Measurements from ENCODE around the gene ASGR2. TPM values are rescaled to one million over a fixed set of nuclear protein-coding genes. Genes with fewer than 3 reads are reported as not detected.

The ASGR2 gene
- total RNA-seq, 4 donors from 2014 or later = 3.4 to 11.8 (median 6.8) TPM

Other genes starting within 250 kb of the ASGR2 start
- gene ALOX12, start 118.8 kb downstream of the ASGR2 start, total RNA-seq = 10 to 100 TPM in 3 of 4 donors, 1 to 10 TPM in 1; 9.8 to 34.4 (median 22.8) TPM
- gene RNASEK, start 102.2 kb downstream of the ASGR2 start, total RNA-seq = 100 to 1,000 TPM in 3 of 4 donors, 10 to 100 TPM in 1; 82.2 to 235 (median 219) TPM
- gene BCL6B, start 91.8 kb downstream of the ASGR2 start, total RNA-seq = 1 to 10 TPM; 1.6 to 3.1 (median 1.8) TPM
- gene SLC16A13, start 78.8 kb downstream of the ASGR2 start, total RNA-seq = 1 to 10 TPM; 1.5 to 4.9 (median 3.7) TPM
- 10 to 100 TPM in 1 of 4 donors, 1 to 10 TPM in 2, under 1 TPM in 1; 0.26 to 10.8 (median 5.5) TPM for gene SLC16A11, start 70.7 kb downstream of the ASGR2 start, total RNA-seq
- gene CLEC10A, start 34.6 kb downstream of the ASGR2 start, total RNA-seq = 1 to 10 TPM; 1.6 to 3.3 (median 1.7) TPM
- 1 to 10 TPM; 1.3 to 2.3 (median 2.0) TPM for gene ASGR1, start 64.5 kb upstream of the ASGR2 start, total RNA-seq
- gene DLG4, start 105.0 kb upstream of the ASGR2 start, total RNA-seq = 10 to 100 TPM in 1 of 4 donors, 1 to 10 TPM in 3; 2.9 to 12.7 (median 3.2) TPM
- gene ACADVL, start 105.1 kb upstream of the ASGR2 start, total RNA-seq = 1,000 to 10,000 TPM in 1 of 4 donors, 100 to 1,000 TPM in 3; 565 to 1,687 (median 703) TPM
- 10 to 100 TPM; 53.2 to 78.1 (median 55.5) TPM for gene DVL2, start 119.7 kb upstream of the ASGR2 start, total RNA-seq
- gene PHF23, start 124.6 kb upstream of the ASGR2 start, total RNA-seq = 10 to 100 TPM; 19.0 to 35.0 (median 29.1) TPM
- gene GABARAP, start 127.6 kb upstream of the ASGR2 start, total RNA-seq = 100 to 1,000 TPM; 446 to 840 (median 533) TPM
- 10 to 100 TPM; 54.7 to 80.6 (median 72.1) TPM for gene CTDNEP1, start 136.9 kb upstream of the ASGR2 start, total RNA-seq
- 10 to 100 TPM; 13.6 to 29.7 (median 20.3) TPM for gene ELP5, start 137.4 kb upstream of the ASGR2 start, total RNA-seq
- gene CLDN7, start 147.7 kb upstream of the ASGR2 start, total RNA-seq = 10 to 100 TPM in 2 of 4 donors, 1 to 10 TPM in 2; 7.7 to 14.5 (median 11.0) TPM
- gene SLC2A4, start 166.9 kb upstream of the ASGR2 start, total RNA-seq = 10 to 100 TPM in 2 of 4 donors, 1 to 10 TPM in 2; 2.4 to 19.4 (median 10.8) TPM
- 1 to 10 TPM; 1.9 to 9.7 (median 4.0) TPM for gene YBX2, start 179.8 kb upstream of the ASGR2 start, total RNA-seq
- gene EIF5A, start 192.8 kb upstream of the ASGR2 start, total RNA-seq = 100 to 1,000 TPM; 172 to 314 (median 239) TPM
- 100 to 1,000 TPM in 1 of 4 donors, 10 to 100 TPM in 3; 77.4 to 123 (median 87.0) TPM for gene GPS2, start 200.5 kb upstream of the ASGR2 start, total RNA-seq
- gene NEURL4, start 214.5 kb upstream of the ASGR2 start, total RNA-seq = 10 to 100 TPM; 11.7 to 51.3 (median 20.6) TPM
- gene ACAP1, start 221.7 kb upstream of the ASGR2 start, total RNA-seq = 10 to 100 TPM in 1 of 4 donors, 1 to 10 TPM in 2, under 1 TPM in 1; 0.70 to 12.4 (median 4.5) TPM
- gene KCTD11, start 237.3 kb upstream of the ASGR2 start, total RNA-seq = 10 to 100 TPM in 3 of 4 donors, 1 to 10 TPM in 1; 9.1 to 50.1 (median 32.4) TPM
- gene TMEM95, start 240.3 kb upstream of the ASGR2 start, total RNA-seq = under 1 TPM in 1 of 4 donors, not detected in 3; 0.44 TPM